HepG2 (cell line): ENCODE measurements around the gene ZBTB48. TPM values are rescaled to one million over a fixed set of nuclear protein-coding genes. Genes with fewer than 3 reads are reported as not detected.

Experiments
- ATAC-seq: fragments of 200-7000 bp; cut with Tn5 transposase; 3 replicates; pipeline ENCODE4 v1.9.1; 2020; ENCODE audit warnings: mild to moderate bottlenecking, moderate library complexity
- BruUV-seq: library from RNA; stranded (reverse); fragments of 400-500 nt; replicated peaks from 2 replicates; lab custom pipeline; 2021; lab: Mats Ljungman, UMichigan
- CTCF ChIA-PET: fragments of 300-600 bp; formaldehyde crosslinking; extraction: SDS; loops from one replicate; lab custom pipeline; 2021; ENCODE audit warnings: low total read pairs, inconsistent platforms, low intra/inter-chr PET ratio; lab: Yijun Ruan, JAX
- POLR2A ChIA-PET: fragments of 350-600 bp; sonication (Branson Sonifier 250); formaldehyde crosslinking; loops from one replicate; lab custom pipeline; 2020; ENCODE audit warnings: antibody characterized with exemption, inconsistent platforms; lab: Yijun Ruan, JAX
- DNase-seq: peaks from one replicate; pipeline ENCODE4 v3.0.0-alpha.2; 2015; ENCODE audit warnings: low spot score
- FAIRE-seq: peaks from 3 replicates; lab custom pipeline; 2011; peaks lifted over from hg19 to GRCh38; lab: Jason Lieb, UNC
- H2AFZ ChIP-seq: one replicate; pipeline ENCODE4 v1.6.1; 2011; ENCODE audit warnings: low read length, inconsistent platforms
- H3K27ac ChIP-seq: fragments of 300-600 bp; 3 replicates; pipeline ENCODE4 v1.8.0; 2011; ENCODE audit warnings: mixed run types, mild to moderate bottlenecking, mixed read lengths, low read length, inconsistent platforms; ENCODE audit not compliant: insufficient read depth; ENCODE audit errors: extremely low read length
- H3K27me3 ChIP-seq, 2 experiments: fragments of 200-600 bp in 1 of 2; 2 replicates in 1 of 2; 3 replicates in 1 of 2; pipeline versions ENCODE4 v1.6.0 to v1.8.0; 2011; ENCODE audit warnings: low read length in 2 of 2, mild to moderate bottlenecking in 2 of 2, moderate library complexity in 2 of 2, inconsistent platforms in 1 of 2; ENCODE audit not compliant: insufficient read depth in 2 of 2, control insufficient read depth in 1 of 2
- H3K36me3 ChIP-seq, 2 experiments: fragments of 200-600 bp in 1 of 2; replicated peaks in 1 of 2; 2 replicates in 1 of 2; 3 replicates in 1 of 2; pipeline versions ENCODE4 v1.5.1 to v1.8.0; 2011; ENCODE audit warnings: low read length in 2 of 2, inconsistent platforms in 1 of 2; ENCODE audit not compliant: insufficient read depth in 2 of 2, control insufficient read depth in 1 of 2
- H3K4me1 ChIP-seq: 2 replicates; pipeline ENCODE4 v1.5.1; 2012; ENCODE audit warnings: low read length, inconsistent platforms; ENCODE audit not compliant: insufficient read depth
- H3K4me2 ChIP-seq: 2 replicates; pipeline ENCODE4 v1.6.0; 2011; ENCODE audit warnings: low read depth, low read length, inconsistent platforms
- H3K4me3 ChIP-seq, 3 experiments: fragments of 200-600 bp in 1 of 3; sonication (generic), shearing (Covaris generic) in 1 of 3; replicated peaks in 1 of 3; 2 replicates each; pipeline ENCODE4 v1.5.1; 2011 to 2016; ENCODE audit warnings: low read length in 3 of 3, inconsistent platforms in 2 of 3, low read depth in 2 of 3, mild to moderate bottlenecking in 2 of 3, control low read depth in 1 of 3, mixed read lengths in 1 of 3; ENCODE audit not compliant: insufficient read depth in 1 of 3
- H3K79me2 ChIP-seq: one replicate; pipeline ENCODE4 v1.6.1; 2011; ENCODE audit warnings: low read length, inconsistent platforms; ENCODE audit not compliant: insufficient read depth
- H3K9ac ChIP-seq: 2 replicates; pipeline ENCODE4 v1.6.0; 2011; ENCODE audit warnings: mild to moderate bottlenecking, low read depth, low read length, inconsistent platforms; ENCODE audit not compliant: insufficient read depth
- H3K9me3 ChIP-seq: 2 replicates; pipeline ENCODE4 v1.5.1; 2012; ENCODE audit warnings: mild to moderate bottlenecking, low read length
- H4K20me1 ChIP-seq: 2 replicates; pipeline ENCODE4 v1.6.0; 2011; ENCODE audit warnings: inconsistent platforms, mild to moderate bottlenecking, low read length, moderate library complexity; ENCODE audit not compliant: insufficient read depth
- EEA1 ChIP-seq: sonication (generic); formaldehyde crosslinking; IDR thresholded peaks from 2 replicates; pipeline ENCODE4 v1.5.1; 2020; ENCODE audit warnings: mild to moderate bottlenecking, missing genetic modification reagents, borderline replicate concordance
- IRX3 ChIP-seq: sonication (generic); formaldehyde crosslinking; IDR thresholded peaks from 2 replicates; pipeline ENCODE4 v1.8.1; 2023; ENCODE audit warnings: mild to moderate bottlenecking, low read depth, missing genetic modification reagents, borderline replicate concordance
- NCOA2 ChIP-seq: sonication (generic); formaldehyde crosslinking; IDR thresholded peaks from 2 replicates; pipeline ENCODE4 v1.8.0; 2022; ENCODE audit warnings: inconsistent platforms
- NR2F6 ChIP-seq, 2 experiments: IDR thresholded peaks; 2 replicates each; pipeline ENCODE4 v1.6.1; 2016; ENCODE audit warnings: antibody characterized with exemption in 1 of 2, mild to moderate bottlenecking in 1 of 2
- SKI ChIP-seq: fragments of 450-650 bp; IDR thresholded peaks from one replicate; pipeline ENCODE4 v1.6.1; 2018; ENCODE audit warnings: mild to moderate bottlenecking; ENCODE audit not compliant: partially characterized antibody
- ZNF281 ChIP-seq: sonication (generic); formaldehyde crosslinking; IDR thresholded peaks from 2 replicates; pipeline ENCODE4 v1.4.0; 2020; ENCODE audit warnings: missing genetic modification reagents, borderline replicate concordance
- ZNF513 ChIP-seq: sonication (generic); formaldehyde crosslinking; conservative IDR thresholded peaks from 2 replicates; pipeline ENCODE4 v1.5.0; 2020; ENCODE audit warnings: missing genetic modification reagents
- ZNF839 ChIP-seq: sonication (generic); formaldehyde crosslinking; IDR thresholded peaks from 2 replicates; pipeline ENCODE4 v1.4.0; 2020; ENCODE audit warnings: missing genetic modification reagents, mild to moderate bottlenecking, borderline replicate concordance
- ZSCAN21 ChIP-seq: sonication (generic); formaldehyde crosslinking; IDR thresholded peaks from 2 replicates; pipeline ENCODE4 v1.8.0; 2022; ENCODE audit warnings: mild to moderate bottlenecking, missing genetic modification reagents, moderate library complexity, borderline replicate concordance
- WGBS: methylation state at CpG from one replicate; pipeline ENCODE4 v1.1.6; 2017; ENCODE audit warnings: low lambda C conversion rate; 5-methylcytosine and 5-hydroxymethylcytosine counted together
- in situ Hi-C: cut with HindIII; loops from 2 replicates; pipeline ENCODE4 v1.10.0; 2017; ENCODE audit warnings: low pct_unique_long_range_greater_than_20kb; ENCODE audit not compliant: extremely low pct_ligation_motif_present
- intact Hi-C: fragments of 100-400 bp; cut with micrococcal nuclease; formaldehyde crosslinking; loops from one replicate; pipeline ENCODE4 v1.10.0; 2022; ENCODE audit not compliant: unreplicated experiment
- polyA plus RNA-seq, 8 experiments: library from polyadenylated mRNA; depleted of rRNA in 3 of 8; stranded (reverse) in 7 of 8; unstranded in 1 of 8; fragments of >200 nt; fragmentation: Illumina TruSeq in 4 of 8; extraction: Trizol in 4 of 8; gene quantifications; 2 replicates each; pipeline versions ENCODE4 v1.2.1 to v1.2.3, GENCODE V29; 2011 to 2016; ENCODE audit warnings: low read depth in 4 of 8, missing spikeins in 1 of 8, mixed read lengths in 1 of 8; ENCODE audit not compliant: insufficient read depth in 1 of 8
- total RNA-seq, 5 experiments: library from RNA; depleted of rRNA; stranded (reverse); fragments of >200 nt; fragmentation: Illumina TruSeq; extraction: Trizol; gene quantifications; 2 replicates each; pipeline ENCODE4 v1.2.3, GENCODE V29; 2016; ENCODE audit warnings: low read depth in 1 of 5

The ZBTB48 gene
- total and polyA plus RNA-seq, 2 of the 13 experiments (the other 11 are each of a cell fraction or from before 2014, with no cell fraction given) = 13.0 to 17.1 TPM

- CTCF ChIA-PET = no interaction called here
- FAIRE-seq (no peak), ATAC-seq (no peak), DNase-seq (no peak)
- TF ChIP-seq IRX3 (CRISPR knock-in tag) = no peak
- no peak for TF ChIP-seq ZNF839 (CRISPR knock-in tag)
- TF ChIP-seq NR2F6 (IDR thresholded peaks at IDR 0.05) = no peak
- no peak for TF ChIP-seq NR2F6 (CRISPR knock-in tag; IDR thresholded peaks at IDR 0.05)
- no peak for TF ChIP-seq EEA1 (CRISPR knock-in tag)
- TF ChIP-seq ZSCAN21 = no peak
- no peak for TF ChIP-seq ZNF281 (CRISPR knock-in tag)
- no peak for TF ChIP-seq ZNF513
- TF ChIP-seq NCOA2 (CRISPR knock-in tag) = no peak
- TF ChIP-seq SKI = no peak
- Histone ChIP-seq H4K20me1 (no peaks in the 10 kb centered on the region), H3K79me2 (no peaks in the 10 kb centered on the region), H3K4me3 (no peak overlapping the region), H3K27me3 (no peaks in the 10 kb centered on the region), H3K27ac (no peak overlapping the region), H3K9ac (no peak overlapping the region), H2AFZ (no peak overlapping the region), H3K36me3 (peaks cover 15 to 63% of the 10 kb centered on the region in 2 experiments), H3K9me3 (no peaks in the 10 kb centered on the region), H3K4me1 (no peaks in the 10 kb centered on the region), H3K4me2 (no peak overlapping the region)
- in situ Hi-C loops (no loop called here), intact Hi-C loops (no loop called here)
- no TSS peak for BruUV-seq
- WGBS = 97% methylated on average over 4 of the region's 5 CpGs
- POLR2A ChIA-PET = interaction anchor here (1.0 kb wide), 1 partner anchor 19 kb away, joined by 5 read pairs; the partner anchor contains the start of gene TAS1R1
These were observed 43.5 kb upstream of the ZBTB48 start for GRCh38 chr1:6536291-6536690.
